Stimulated activated CD8-positive, alpha-beta memory T cell treated with anti-CD3 and anti-CD28 coated beads, Interleukin-12 subunit alpha, Interleukin-12 subunit beta, amount 100 ng/mL, for 4 hours (primary cell): ENCODE measurements around the gene NDOR1.

Source experiments
- DNase-seq: peaks from one replicate; pipeline ENCODE4 v3.0.0-alpha.2; 2020; ENCODE audit warnings: low read depth

NDOR1 gene

DNA sequence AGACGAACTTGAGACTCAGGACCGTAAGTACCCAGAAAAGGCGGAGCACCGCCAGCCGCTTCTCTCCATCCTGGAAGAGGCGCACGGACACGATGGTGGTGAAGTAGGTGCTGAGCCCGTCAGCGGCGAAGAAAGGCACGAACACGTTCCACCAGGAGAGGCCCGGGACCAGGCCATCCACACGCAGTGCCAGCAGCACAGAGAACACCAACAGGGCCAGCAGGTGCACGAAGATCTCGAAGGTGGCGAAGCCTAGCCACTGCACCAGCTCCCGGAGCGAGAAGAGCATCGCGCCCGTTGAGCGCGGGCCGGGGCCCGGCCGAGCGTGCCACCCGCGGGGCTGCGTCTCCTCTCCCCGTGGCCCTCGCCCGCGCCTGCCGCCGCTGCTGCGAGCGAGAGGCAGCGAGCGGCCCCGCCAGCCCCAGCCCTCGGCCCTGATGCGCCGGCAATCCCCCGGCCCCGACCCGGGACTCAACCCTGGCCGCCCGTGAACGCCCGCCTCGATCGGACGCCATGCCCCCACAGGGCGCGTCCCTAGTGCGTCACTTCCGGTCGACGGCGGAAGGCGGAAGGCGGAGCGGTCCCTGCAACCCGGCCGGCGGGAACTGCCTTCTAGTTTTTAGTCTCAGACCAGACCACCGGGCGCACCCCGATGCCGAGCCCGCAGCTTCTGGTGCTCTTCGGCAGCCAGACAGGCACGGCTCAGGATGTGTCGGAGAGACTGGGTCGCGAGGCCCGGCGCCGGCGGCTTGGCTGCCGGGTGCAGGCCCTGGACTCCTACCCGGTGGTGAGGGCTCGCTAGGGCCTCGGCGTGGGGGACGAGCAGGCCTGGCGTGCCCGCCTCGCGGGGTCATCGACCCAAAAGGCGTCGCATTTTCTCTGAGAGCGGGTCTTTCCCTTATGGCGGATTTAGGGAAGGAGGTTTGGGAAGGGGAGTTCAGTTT lies at the start of gene NDOR1, which contains the start of gene TMEM203:
Gene NDOR1 (plus strand): TSS at position 575 of the 944 bp plus-strand sequence. CDS start 78 bp downstream, at position 653.
Gene TMEM203 (minus strand): TSS at position 523 of the 944 bp plus-strand sequence. CDS start 234 bp downstream, at position 289.
- DNase-seq, result peak; percentile 86

- peak; percentile 53 for DNase-seq
Observed at GRCh38 chr9:137156567-137157375, 48.7 kb upstream of the NDOR1 start.

- no peak for DNase-seq
Observed at GRCh38 chr9:137157618-137158415, 47.7 kb upstream of the NDOR1 start.

DNA sequence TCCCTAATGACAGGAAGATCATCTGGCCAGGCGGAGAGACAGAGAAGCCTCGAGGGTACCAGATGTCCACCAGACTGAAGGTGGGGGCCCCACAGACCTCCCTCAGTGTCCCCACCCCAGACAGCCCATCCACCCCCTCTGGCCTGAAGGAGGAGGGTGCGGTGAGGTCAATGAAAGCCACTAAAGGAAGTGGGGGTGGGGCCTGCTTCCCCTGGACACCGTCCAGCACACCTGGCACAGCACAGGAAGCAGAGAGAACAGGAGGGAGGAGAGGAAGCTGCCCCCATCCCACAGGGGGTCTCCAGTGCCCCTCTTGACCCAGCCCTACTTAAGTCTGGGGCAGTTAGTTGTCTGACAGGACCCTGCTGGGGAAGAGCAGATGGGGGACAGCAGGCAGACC lies 46.9 kb upstream of the NDOR1 start:
- DNase-seq, result no peak

DNA sequence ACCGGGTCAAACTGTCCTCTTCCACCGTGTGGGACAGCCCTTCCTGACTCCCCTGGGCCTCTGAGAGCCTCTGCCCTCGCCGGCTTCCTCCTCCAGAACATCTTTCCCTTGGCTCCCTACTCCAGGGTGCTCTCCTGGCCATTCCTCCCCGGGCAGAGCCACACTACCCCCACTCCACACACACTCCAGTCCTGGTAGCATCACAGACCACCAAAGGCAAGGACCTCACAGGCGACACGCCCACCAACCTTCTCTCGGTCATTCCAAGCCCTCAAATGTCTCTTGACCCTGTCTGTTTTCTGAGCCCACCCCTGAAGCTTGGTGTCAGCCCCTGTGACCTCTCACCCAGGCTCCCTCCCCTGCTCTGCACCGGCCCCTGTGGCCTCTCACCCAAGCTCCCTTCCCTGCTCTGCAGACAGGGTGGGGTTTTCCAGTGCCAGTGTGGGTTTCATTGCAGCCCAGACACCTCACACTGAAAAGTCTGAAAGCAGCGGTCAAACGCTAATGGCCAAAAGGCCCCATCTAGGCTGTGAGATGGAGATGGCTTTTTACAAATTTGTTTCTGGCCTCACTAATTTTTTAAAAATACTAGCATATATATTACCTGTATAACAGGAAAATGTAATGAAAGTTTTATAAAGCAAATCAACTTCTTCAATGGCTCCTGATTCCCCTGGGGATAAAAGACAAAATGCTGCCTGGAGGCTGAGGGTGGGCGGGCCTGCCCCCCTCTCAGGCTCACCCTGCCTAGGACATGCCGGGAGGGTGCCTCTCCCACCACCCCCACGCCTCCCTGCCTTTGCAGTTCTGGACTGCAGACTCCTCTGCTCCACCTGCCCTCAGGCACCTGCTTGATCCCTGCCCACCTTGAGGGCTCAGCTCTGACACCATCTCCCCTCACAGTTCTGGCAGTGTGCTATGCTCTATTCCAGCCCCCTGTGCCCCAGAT lies 46.1 kb upstream of the NDOR1 start:
- no peak for DNase-seq

GRCh38 chr9:137160054-137160425 lies 45.5 kb upstream of the NDOR1 start:
- DNase-seq, result no peak

DNA sequence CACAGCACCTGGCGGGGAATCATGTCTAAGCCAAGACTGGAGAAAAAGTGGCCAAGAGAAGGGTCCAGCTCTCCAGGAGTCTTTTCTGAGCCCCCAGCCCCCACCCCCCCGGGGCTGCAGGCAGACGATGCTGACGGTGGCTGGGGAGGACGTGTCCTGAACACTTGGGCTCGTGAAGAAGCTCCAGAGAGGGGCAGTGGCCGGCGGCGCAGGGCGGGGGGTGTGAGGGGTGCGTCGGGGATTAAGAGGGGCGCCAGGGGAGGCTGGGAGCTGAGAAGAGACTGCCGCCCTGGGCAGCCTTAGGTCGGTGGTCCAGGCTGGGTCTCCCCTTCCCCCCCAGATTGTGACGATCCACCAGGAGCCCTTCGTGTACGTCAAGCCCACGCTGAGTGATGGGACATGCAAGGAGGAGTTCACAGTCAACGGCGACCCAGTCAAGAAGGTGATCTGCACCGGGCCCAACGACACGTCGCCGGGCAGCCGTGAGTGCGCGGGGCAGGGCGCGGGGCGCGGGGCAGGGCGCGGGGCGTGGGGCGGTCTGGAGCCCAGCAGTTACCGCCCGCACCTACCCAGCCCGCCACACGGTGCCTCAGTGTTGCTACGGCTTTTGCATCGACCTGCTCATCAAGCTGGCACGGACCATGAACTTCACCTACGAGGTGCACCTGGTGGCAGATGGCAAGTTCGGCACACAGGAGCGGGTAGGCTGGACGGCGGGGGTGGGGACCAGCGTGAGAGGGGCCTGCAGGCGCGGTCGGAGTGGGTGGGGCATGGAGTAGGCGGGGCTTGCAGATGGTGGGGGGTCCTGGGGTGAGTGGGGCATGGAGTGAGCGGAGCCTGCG lies 44.6 kb upstream of the NDOR1 start:
- no peak for DNase-seq

GRCh38 chr9:137161558-137162486 lies 43.7 kb upstream of the NDOR1 start:
- DNase-seq, result no peak

DNA sequence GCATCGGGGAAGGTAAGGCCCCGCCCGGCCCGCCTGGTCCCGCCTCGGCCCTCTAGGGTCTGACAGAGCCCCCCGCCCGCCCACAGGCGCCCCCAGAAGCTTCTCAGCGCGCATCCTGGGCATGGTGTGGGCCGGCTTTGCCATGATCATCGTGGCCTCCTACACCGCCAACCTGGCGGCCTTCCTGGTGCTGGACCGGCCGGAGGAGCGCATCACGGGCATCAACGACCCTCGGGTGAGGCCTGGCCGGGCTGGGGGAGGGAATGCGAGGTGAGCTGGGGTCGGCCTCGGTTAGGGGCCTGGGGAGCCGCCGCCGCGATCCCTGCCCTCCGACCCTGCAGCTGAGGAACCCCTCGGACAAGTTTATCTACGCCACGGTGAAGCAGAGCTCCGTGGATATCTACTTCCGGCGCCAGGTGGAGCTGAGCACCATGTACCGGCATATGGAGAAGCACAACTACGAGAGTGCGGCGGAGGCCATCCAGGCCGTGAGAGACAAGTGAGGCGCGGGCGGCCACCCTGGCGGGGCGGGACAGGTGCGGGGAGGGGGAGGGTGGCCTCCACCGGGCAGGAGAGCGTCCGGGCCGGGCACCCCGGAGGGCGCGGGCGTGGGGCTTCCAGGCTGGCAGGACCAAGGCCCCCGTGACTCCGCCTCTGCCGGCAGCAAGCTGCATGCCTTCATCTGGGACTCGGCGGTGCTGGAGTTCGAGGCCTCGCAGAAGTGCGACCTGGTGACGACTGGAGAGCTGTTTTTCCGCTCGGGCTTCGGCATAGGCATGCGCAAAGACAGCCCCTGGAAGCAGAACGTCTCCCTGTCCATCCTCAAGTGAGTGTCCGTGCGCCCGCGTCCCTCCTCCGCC lies 42.8 kb upstream of the NDOR1 start:
- no peak for DNase-seq

- DNase-seq, result no peak
Observed at GRCh38 chr9:137163365-137163715, 42.2 kb upstream of the NDOR1 start.

- DNase-seq, result no peak
Observed at GRCh38 chr9:137163805-137164204, 41.7 kb upstream of the NDOR1 start.

DNA sequence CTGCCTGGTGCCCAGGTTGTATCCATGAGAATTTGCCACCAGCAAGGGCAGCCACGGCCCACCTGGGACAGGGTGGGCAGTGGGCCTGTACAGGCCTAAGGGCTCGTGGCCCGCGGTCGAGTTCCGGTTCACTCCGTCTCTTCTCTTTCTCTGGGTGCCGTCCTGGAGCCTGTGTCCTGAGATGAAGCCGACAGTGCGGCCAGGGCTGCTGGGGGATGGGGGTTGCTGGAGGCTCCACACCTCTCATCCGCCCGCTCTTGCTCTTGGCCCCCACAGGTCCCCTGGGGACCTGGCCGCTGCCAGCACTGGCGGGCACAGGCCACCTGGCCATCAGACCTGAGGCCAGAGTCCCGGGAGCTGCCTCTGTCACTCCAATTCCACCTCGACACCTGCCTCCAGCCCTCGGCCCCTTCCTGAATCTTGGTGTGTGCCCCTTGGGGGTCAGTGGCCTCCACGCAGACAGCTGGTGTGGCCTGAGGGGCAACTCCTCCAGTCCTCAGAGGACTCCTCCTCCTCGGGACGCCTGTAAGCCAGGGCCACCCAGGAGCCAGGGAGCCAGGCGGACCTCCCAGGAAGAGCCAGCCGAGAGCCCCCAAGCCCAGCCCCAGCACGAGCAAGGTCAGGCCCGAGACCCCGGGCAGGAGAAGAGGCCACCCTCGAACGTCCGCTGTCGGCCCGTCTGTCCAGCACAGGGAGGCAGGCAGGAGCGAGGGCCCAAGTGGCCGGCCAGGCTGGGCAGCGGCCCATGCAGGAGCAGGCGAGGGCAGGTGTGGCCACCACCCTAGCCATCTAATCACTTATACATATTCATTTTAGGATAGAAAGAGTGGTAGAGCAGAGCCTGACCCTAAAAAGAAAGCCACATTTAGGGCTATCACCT lies 40.9 kb upstream of the NDOR1 start:
- no peak for DNase-seq

GRCh38 chr9:137165250-137165836 lies 40.2 kb upstream of the NDOR1 start:
- no peak for DNase-seq

GRCh38 chr9:137166380-137167229 lies 38.9 kb upstream of the NDOR1 start:
- no peak for DNase-seq

- no peak for DNase-seq
Observed at GRCh38 chr9:137167277-137167746, 38.2 kb upstream of the NDOR1 start.
